ENCODE results near the gene SSTR4. TPM values are rescaled to one million over a fixed set of nuclear protein-coding genes. Genes with fewer than 3 reads are reported as not detected.
A peak's percentile ranks its signal among the peaks of the same experiment; 100 is the strongest.

SSTR4 gene
- total and polyA plus RNA-seq, 4 donors, result not detected

DNA sequence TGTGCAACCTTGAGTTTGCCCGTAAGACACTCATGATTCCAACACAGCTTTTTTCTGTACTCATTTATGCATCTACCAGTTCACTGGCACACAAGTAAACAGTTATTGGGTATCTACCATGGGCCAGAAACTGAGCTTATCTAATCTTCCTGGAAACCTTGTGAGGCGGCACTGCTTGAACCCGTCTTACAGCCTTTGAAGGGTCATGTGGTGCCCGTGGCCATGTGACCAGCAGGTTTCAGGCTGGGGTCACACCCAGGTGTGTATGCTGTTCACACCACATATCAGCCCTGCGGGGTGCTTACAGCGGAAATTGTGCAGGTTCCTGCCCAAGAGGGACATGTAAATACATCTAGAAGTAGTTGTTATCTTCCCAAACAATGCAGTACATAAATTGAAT lies 8.3 kb downstream of the SSTR4 start:
- DNase-seq (ENCODE audit: low spot score), result peak; percentile 52
- Histone ChIP-seq H3K9ac (ENCODE audit: low read depth in 1 of 2, low read length in 2 of 2) (no peak overlapping the region), H3K4me1 (ENCODE audit: control insufficient read depth in 4 of 4, insufficient read depth in 4 of 4, low read length in 3 of 4) (peaks cover 2 to 9% (median 3%) of the 10 kb centered on the region in 4 donors)

DNA sequence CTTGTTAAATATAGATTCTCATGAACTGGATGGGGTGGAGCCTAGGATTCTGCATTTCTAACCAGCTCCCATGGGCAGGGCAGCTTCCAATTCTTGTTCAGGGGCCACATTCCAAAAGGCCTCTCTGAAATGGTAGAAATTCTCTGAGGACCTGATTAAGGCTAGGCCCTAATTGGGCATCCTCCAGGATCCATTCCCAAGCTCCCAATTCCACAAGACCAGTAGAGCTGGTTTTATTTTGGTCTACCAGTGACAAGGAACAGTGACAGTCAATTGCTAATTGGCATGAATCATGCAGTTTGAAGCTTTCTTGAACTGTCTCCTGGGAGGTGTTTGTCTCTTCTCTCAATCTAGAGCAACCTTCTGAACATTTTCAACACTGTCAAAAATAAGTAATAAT lies 11.3 kb downstream of the SSTR4 start:
- DNase-seq (ENCODE audit: low spot score), result no peak
- Histone ChIP-seq H3K4me3 (ENCODE audit: low read depth in 1 of 3, low read length in 3 of 3) (no peak overlapping the region), H3K9ac (ENCODE audit: low read depth in 1 of 2, low read length in 2 of 2) (no peak overlapping the region), H3K9me3 (ENCODE audit: control insufficient read depth in 4 of 4, low read length in 3 of 4) (no peaks in the 10 kb centered on the region), H3K27me3 (ENCODE audit: control insufficient read depth in 4 of 4, insufficient read depth in 4 of 4, low read length in 3 of 4) (peaks cover 0 to 12% (median 2%) of the 10 kb centered on the region in 4 donors), H3K27ac (ENCODE audit: low read depth in 1 of 2, low read length in 2 of 2) (no peak overlapping the region), H3K36me3 (ENCODE audit: control insufficient read depth in 4 of 4, insufficient read depth in 3 of 4, low read depth in 1 of 4, low read length in 3 of 4) (no peaks in the 10 kb centered on the region), H3K4me1 (ENCODE audit: control insufficient read depth in 4 of 4, insufficient read depth in 4 of 4, low read length in 3 of 4) (peaks cover 4 to 33% (median 6%) of the 10 kb centered on the region in 4 donors)
- TF ChIP-seq EGR1 (IDR thresholded peaks at IDR 0.05; ENCODE audit: low read depth in 2 of 2), result no peak
- TF ChIP-seq SP1 (IDR thresholded peaks at IDR 0.05), result no peak
- TF ChIP-seq, protein P1, sequence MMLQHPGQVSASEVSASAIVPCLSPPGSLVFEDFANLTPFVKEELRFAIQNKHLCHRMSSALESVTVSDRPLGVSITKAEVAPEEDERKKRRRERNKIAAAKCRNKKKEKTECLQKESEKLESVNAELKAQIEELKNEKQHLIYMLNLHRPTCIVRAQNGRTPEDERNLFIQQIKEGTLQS (IDR thresholded peaks at IDR 0.05), result no peak
- TF ChIP-seq FOXA1 (IDR thresholded peaks at IDR 0.05), result no peak
- TF ChIP-seq, protein P2, sequence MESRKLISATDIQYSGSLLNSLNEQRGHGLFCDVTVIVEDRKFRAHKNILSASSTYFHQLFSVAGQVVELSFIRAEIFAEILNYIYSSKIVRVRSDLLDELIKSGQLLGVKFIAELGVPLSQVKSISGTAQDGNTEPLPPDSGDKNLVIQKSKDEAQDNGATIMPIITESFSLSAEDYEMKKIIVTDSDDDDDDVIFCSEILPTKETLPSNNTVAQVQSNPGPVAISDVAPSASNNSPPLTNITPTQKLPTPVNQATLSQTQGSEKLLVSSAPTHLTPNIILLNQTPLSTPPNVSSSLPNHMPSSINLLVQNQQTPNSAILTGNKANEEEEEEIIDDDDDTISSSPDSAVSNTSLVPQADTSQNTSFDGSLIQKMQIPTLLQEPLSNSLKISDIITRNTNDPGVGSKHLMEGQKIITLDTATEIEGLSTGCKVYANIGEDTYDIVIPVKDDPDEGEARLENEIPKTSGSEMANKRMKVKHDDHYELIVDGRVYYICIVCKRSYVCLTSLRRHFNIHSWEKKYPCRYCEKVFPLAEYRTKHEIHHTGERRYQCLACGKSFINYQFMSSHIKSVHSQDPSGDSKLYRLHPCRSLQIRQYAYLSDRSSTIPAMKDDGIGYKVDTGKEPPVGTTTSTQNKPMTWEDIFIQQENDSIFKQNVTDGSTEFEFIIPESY (IDR thresholded peaks at IDR 0.05), result no peak
- no peak for TF ChIP-seq TAF1 (conservative IDR thresholded peaks at IDR 0.05)
- TF ChIP-seq HNF4A (conservative IDR thresholded peaks at IDR 0.05), result no peak
- TF ChIP-seq YY1 (IDR thresholded peaks at IDR 0.05), result no peak

More for the DNA sequence above, 8.3 kb downstream of the SSTR4 start:
- Histone ChIP-seq H3K27me3 (ENCODE audit: control insufficient read depth in 4 of 4, insufficient read depth in 4 of 4, low read length in 3 of 4) (peaks cover 0 to 9% (median 3%) of the 10 kb centered on the region in 4 donors), H3K4me3 (ENCODE audit: low read depth in 1 of 3, low read length in 3 of 3) (no peak overlapping the region), H3K36me3 (ENCODE audit: control insufficient read depth in 4 of 4, insufficient read depth in 3 of 4, low read depth in 1 of 4, low read length in 3 of 4) (no peaks in the 10 kb centered on the region), H3K27ac (ENCODE audit: low read depth in 1 of 2, low read length in 2 of 2) (no peak overlapping the region), H3K9me3 (ENCODE audit: control insufficient read depth in 4 of 4, low read length in 3 of 4) (peaks cover 0 to 2% (median 0%) of the 10 kb centered on the region in 4 donors)
- TF ChIP-seq RXRA (IDR thresholded peaks at IDR 0.05) (no peak), TAF1 (conservative IDR thresholded peaks at IDR 0.05) (no peak), GABPA (IDR thresholded peaks at IDR 0.05 in 1 of 2, conservative IDR thresholded peaks at IDR 0.05 in 1 of 2) (no peak), RAD21 (IDR thresholded peaks at IDR 0.05) (no peak), YY1 (IDR thresholded peaks at IDR 0.05) (no peak)
- TF ChIP-seq, protein P1 (IDR thresholded peaks at IDR 0.05), result no peak
- 62% methylated on average over 6 of the region's 6 CpGs for WGBS

DNA sequence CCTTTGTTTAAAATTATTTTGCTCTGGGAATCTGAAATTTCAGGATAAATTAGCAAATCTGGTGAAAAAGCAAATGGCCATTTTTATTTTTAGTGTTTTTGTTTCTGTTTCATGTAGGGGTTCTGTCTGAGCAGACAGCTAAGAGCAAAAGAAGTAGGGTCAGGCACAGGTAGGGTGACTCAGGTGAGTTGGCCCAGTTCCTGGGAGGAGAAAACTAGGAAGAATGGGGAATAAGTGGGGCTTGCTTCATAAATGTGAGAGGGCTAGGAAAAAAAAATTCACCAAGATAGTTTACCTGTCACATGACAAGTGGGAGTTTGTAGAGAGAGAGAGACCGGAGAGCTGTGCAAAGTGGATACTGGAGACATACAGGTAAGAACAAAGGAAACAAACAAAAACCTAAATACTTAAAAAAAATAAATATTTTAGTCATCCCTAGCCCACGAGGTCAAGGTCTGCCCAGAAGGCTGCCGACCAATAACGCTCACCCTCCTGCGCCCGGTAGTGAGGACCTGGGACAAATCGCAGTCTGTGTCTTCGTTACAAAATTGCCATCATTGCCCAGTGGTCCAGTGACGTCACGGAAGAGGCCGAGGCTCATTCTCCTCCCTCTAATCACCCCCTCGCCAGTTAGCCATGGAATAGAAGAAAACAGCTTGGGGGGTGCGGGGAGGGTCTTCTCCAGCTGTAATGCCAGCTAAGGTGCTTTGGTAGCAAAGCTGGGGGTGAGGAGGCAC lies 12.1 kb downstream of the SSTR4 start:
- Histone ChIP-seq H3K36me3 (ENCODE audit: control insufficient read depth in 4 of 4, insufficient read depth in 3 of 4, low read depth in 1 of 4, low read length in 3 of 4) (no peaks in the 10 kb centered on the region), H3K4me1 (ENCODE audit: control insufficient read depth in 4 of 4, insufficient read depth in 4 of 4, low read length in 3 of 4) (peaks cover 4 to 33% (median 6%) of the 10 kb centered on the region in 4 donors), H3K9me3 (ENCODE audit: control insufficient read depth in 4 of 4, low read length in 3 of 4) (no peaks in the 10 kb centered on the region), H3K4me3 (ENCODE audit: low read depth in 1 of 3, low read length in 3 of 3) (peak overlapping the region; percentile 19 to 50 (median 35)), H3K27ac (ENCODE audit: low read depth in 1 of 2, low read length in 2 of 2) (no peak overlapping the region), H3K27me3 (ENCODE audit: control insufficient read depth in 4 of 4, insufficient read depth in 4 of 4, low read length in 3 of 4) (peaks cover 0 to 12% (median 2%) of the 10 kb centered on the region in 4 donors), H3K9ac (ENCODE audit: low read depth in 1 of 2, low read length in 2 of 2) (no peak overlapping the region)
- no peak for DNase-seq (ENCODE audit: low spot score)
- 60% methylated on average over 13 of the region's 13 CpGs for WGBS
- TF ChIP-seq, protein P3, sequence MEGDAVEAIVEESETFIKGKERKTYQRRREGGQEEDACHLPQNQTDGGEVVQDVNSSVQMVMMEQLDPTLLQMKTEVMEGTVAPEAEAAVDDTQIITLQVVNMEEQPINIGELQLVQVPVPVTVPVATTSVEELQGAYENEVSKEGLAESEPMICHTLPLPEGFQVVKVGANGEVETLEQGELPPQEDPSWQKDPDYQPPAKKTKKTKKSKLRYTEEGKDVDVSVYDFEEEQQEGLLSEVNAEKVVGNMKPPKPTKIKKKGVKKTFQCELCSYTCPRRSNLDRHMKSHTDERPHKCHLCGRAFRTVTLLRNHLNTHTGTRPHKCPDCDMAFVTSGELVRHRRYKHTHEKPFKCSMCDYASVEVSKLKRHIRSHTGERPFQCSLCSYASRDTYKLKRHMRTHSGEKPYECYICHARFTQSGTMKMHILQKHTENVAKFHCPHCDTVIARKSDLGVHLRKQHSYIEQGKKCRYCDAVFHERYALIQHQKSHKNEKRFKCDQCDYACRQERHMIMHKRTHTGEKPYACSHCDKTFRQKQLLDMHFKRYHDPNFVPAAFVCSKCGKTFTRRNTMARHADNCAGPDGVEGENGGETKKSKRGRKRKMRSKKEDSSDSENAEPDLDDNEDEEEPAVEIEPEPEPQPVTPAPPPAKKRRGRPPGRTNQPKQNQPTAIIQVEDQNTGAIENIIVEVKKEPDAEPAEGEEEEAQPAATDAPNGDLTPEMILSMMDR (IDR thresholded peaks at IDR 0.05; ENCODE audit: low read depth, low read length, missing input control), result no peak
- no peak for TF ChIP-seq HNF4A (conservative IDR thresholded peaks at IDR 0.05)

Data from liver (tissue), 9 donors.